GM21447 (cell line): ENCODE results near the gene MRTFA.
"Not testable (repeated sequence)": the region's sequence is repeated elsewhere in the genome, so short reads cannot be mapped to it uniquely, and the experiment has no call there.

ENCODE experiments used
- ATAC-seq: cut with Tn5 transposase; IDR thresholded peaks from one replicate; pipeline ENCODE4 v1.9.1; 2021; ENCODE audit not compliant: unreplicated experiment

MRTFA gene

DNA sequence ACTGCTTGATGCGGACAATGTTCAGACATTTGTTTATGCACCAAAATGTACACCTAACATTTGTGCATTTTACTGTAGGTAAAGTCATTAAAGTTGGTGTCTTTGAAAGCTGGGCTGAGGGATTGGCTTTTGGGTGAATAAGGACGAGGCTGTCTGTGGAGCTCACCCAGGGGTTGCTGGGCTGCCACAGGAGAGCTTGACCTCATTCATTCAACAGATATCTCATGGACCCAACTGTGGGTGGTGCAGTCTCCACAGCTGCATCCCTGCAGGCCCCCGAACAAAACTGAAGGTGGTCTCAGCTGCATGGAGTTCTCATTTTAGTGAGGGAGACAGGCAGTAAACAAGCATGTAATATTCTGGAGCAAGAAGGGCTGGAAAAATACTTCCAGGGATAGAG lies 233.4 kb downstream of the MRTFA start:
- no peak for ATAC-seq

DNA sequence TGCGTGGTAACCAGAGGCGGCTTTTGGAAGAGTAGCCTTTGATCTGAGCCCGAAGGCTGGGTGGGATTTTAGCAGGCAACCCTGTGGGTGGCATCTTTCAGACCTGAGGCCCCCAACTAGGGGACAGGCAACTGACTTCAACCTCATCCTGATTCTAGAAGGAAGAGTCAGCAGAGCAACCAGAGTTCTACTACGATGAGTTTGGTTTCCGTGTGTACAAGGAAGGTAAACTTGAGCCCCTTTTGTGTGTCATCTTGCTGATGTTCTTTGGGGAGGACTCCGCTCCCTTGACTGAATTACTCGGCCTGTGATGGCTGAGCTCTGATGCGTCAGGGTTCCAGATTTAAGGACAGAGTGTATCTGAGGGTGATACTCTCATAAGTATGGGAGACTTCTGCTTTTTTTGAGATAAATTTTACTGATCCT lies 234.5 kb downstream of the MRTFA start:
- ATAC-seq = no peak

DNA sequence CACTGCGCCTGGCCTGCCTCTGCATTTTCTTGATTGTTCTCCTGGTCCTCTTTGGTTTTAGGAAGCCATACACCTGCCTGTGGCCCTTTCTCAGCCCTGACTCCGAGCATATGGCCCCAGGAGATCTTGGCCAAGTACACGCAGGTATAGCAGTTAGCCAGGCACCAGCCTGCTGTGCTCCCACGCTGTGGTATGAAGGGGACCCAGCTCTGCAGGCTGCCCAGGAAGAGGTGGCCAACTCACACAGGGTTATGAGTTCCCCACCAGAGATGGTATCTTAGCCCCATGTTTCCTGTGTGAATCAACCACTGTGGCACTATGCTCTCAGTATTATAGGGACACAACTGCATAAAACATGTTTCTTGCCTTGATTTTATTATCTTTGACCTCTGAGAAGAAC lies 235.0 kb downstream of the MRTFA start:
- ATAC-seq = no peak

DNA sequence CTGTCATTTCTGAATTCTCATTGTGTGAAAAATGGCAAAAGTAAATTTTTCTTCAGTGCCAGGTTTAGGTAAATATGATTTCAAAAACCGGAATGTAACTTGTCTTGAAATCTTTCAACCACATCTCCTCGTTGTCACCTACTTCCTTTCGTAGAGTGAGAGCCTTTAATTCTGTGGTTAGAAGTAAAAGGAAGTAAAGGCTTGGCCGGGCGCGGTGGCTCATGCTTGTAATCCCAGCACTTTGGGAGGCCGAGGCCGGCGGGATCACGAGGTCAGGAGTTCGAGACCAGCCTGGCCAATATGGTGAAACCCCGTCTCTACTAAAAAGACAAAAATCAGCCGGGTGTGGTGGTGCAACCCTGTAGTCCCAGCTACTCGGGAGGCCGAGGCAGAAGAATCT lies 236.4 kb downstream of the MRTFA start:
- no peak for ATAC-seq

DNA sequence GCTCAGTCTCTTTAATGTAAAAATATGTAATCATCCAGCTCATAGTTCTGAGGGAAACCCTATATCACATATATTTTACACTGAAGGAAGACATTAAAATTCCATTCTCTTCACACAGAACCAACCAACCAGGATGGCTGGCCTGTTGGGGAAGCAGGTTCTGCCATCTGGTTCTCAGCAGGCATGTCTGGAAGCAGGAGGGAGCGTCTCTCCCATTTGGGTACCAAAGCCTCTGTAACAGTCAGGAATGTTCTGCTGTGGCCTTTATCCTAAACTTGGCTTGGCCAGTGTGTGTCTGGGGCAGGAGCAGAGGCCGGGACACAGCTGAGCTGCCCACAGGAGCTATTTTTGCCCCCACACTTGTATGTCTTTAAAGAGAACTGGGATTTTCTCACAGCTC lies 236.9 kb downstream of the MRTFA start:
- no peak for ATAC-seq

DNA sequence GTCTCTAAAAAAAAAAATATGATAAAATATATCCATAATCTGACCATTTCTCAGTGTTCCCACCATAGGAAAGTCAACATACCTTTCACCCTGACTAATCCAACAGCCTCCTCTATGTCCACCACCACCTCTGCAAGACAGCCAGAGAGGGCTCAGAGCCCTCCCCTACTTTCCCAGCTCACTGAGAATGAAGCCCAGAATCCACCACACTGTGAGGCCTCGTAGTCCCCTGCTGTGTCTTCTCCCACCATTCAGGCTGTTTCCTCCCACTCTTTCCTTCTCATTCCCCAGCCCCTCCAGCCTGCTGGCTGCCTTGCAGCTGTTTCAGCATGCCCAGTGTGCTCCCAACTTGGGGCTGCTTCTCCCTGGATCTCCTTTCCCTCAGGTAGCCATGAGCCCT lies 239.1 kb downstream of the MRTFA start:
- ATAC-seq = no peak

DNA sequence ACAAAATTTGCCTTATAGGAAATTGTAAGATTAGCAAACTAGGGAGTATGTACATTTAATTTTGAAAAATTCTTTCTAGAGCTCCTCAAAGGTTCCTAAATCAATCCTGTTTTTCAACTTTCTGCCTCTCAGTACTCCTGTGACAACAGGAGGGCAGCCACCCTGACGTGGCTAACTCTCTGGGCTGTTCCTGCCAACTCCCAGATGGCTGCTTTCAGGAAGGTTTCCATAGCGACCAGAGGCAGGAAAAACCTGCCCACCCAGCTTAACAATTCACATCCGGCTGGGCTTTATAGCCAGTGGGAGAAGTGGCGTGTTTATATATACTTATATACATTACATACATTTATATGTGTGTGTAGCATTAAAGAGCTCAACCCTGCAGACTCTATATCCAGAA lies 239.6 kb downstream of the MRTFA start:
- ATAC-seq = no peak

DNA sequence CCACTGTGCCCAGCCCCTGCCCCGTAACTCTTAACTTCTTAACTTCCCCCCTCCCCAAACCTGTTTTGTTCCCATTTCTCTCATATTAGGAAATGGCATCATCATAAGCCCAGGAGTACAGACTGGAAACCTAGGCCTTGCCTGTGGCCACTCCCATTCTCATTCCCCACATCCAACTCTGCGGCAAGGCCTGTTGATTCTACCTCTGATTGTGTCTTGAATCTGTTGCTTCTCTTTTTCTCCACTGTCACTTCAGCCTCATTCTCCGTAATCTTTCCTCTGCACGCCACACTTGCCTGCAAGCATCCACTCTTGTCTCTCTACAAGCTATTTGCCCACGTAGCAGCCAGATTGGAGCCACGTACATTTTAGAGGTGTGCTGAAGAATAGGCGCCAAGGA lies 240.9 kb downstream of the MRTFA start:
- ATAC-seq = no peak

DNA sequence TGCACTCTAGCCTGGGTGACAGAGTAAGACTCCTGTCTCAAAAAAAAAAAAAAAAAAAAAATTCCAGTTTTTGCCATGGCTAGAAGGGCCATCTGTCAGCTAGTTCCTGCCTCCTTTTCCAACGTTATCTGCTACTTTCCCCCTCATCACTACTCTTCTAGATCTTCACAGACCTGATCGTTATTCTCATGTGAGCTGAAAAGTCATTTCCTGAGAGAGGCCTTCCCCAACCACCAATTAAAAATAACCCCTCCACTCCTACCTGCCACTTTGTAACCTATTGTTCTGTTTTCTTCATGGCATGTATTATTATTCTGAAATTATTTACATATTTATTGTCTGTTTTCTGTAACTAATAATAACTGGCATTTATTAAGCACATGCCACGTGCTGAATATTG lies 241.9 kb downstream of the MRTFA start:
- ATAC-seq = no peak

DNA sequence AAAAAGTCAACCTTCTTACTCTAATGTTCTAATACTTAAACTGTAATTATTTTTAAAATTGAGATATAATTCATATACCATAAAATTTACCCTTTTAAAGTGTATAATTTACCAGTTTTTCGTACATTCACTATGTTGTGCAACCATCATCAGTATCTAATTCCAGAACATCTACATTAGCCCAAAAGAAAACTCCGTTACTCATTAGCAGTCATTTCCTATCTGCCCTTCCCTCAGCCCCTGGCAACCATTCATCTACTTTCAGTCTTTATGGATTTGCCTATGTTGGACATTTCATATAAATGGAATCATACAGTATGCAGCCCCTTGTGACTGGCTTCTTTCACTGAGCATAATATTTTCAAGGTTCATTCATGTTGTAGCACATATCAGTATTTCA lies 243.9 kb downstream of the MRTFA start:
- no peak for ATAC-seq

DNA sequence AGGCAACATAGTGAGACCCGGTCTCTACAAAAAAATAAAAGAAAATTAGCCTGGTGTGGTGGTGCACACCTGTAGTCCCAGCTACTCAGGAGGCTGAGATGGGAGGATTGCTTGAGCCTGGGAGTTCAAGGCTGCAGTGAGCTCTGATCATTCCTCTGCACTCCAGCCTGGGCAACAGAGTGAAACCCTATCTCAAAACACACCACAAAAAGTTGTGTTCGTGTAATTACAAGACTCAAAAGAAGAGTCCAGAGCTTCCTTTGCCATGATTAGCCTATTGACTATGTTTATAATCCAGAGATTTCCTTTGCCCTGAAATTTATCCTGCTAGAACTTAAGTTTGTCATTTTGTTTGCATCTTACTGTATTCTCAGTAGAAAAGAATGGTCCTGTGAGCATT lies 245.1 kb downstream of the MRTFA start:
- no peak for ATAC-seq

DNA sequence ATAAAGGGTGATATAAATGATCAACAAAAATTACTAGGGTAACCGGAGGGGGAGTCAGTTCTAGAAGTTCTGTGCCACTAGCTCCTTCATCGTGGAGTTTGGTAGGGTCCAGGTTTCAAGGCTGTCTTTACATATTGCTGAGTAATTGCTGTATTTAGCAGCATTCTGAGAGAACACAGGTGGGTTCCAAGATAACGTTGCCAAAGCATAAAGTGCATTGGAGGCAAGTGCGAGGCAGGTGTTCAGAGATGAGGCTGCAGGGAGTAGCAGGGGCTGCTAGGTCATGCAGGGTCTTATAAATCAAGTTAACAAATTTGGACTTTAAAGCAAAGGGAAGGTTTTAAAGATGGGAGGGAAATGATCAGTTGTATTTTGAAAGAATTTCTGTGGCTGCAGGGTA lies 248.3 kb downstream of the MRTFA start:
- no peak for ATAC-seq

DNA sequence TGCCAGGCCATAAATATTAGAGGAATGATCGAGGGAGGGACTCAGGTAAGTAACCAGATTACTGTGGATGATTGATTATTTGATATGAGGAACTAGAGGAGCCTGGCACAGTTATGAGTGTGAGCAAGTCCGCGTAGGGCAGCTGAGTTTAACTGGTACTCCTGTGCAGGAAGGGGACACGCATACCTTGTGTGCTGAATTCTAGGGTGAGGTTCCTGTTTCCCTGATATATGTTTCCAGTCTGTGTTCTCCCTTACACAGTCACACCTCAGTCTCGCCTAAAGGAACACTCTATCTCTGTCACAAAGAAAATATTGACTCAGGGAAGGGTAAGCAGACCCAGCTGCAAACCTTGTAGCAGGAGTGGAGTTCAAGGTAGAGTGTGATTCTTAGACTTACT lies 248.8 kb downstream of the MRTFA start:
- ATAC-seq = no peak

DNA sequence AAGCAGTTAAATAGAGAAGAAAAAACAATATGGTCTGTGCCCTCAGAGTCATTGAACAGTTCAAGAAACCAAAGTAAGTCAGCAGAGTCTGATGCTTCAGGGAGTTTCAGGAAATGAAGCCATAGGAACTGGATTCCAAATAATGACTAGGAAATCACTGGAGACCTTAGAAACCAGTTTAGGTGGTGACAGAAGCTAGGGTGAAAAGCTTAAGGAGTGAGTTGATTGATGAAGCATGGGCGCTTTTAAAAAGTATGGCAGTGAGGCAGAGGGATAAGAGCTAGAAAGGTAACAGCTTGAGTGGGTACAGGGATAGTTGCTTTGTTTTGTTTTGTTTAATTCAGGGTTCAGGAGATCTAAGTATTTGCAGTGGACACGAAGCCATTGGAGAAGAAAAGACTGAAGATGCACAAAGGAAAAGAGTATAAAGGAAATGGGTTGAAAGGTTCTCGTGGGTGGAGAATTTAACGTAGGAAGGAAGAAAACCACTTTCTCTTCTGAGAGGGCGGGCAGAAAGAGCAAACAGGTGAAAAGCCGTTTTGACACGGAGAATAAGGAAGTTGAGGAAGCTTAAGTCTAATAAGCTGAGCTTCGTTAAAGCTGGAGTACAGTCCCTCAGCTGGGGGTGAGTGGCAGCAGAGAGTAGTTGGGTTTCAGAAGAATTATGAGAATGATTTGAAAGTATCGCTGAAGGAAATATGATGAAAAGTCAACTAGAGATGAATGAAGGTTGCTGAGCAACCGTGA lies 251.3 kb downstream of the MRTFA start:
- no peak for ATAC-seq

DNA sequence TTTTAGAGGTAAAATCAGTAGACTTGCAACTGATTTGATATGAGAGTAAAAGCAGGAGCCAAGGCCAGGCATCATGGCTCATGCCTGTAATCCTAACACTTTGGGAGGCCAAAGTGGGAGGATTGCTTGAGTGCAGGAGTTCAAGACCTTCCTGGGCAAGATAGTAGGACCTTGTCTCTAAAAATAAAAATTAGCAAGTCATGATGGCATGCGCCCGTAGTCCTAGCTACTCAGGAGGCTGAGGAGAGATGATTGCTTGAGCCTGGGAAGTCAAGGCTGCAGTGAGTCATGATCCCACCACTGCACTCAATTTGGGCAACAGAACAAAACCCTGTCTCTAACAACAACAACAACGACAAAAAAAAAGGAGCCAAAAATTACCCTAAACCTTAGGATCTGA lies 252.6 kb downstream of the MRTFA start:
- no peak for ATAC-seq

DNA sequence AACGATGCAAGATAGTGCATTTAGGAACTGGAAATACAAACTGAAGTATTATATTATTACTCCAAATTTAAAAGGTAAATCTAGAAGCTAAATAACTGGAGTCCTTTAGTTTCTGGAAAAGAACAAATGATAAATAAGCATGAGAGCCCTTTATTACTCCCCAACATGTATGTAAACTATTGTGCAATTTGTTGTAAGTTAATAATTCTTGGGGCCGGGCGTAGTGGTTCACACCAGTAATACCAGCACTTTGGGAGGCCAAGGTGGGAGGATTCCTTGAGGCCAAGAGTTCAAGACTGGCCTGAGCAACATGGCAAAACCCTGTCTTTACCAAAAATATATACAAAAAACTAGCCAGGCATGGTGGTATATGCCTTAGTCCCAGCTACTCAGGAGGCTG lies 255.1 kb downstream of the MRTFA start:
- ATAC-seq = no peak

DNA sequence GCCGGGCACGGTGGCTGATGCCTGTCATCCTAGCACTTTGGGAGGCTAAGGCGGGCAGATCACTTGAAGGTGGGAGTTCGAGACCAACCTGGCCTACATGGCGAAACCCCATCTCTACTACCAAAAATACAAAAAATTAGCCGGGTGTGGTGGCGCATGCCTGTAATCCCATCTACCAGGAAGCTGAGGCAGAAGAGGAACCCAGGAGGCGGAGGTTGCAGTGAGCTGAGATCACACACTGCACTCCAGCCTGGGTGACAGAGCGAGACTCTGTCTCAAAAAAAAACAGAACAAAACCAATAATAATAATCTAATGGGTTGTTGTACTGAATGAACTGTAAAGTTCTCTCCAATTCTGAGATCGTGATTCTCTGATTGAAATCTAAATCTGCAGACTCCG lies 258.1 kb downstream of the MRTFA start:
- ATAC-seq = not testable (repeated sequence)

DNA sequence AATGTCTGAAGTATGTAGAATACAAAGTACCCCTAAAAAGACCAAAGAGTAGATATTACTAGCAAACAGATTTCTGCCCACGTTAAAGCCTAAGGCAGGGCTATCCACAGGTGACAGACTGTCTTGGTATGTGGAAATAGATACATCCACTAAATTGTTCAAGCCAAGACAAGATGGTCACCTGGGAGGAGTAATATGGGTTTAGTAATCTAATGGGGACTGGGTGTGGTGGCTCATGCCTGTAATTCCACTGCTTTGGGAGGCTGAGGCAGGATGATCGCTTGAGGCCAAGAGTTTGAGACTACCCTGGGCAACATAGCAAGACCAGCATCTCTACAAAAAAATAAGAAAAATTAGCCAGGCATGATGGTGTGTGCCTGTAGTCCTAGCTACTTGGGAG lies 258.6 kb downstream of the MRTFA start:
- no peak for ATAC-seq

DNA sequence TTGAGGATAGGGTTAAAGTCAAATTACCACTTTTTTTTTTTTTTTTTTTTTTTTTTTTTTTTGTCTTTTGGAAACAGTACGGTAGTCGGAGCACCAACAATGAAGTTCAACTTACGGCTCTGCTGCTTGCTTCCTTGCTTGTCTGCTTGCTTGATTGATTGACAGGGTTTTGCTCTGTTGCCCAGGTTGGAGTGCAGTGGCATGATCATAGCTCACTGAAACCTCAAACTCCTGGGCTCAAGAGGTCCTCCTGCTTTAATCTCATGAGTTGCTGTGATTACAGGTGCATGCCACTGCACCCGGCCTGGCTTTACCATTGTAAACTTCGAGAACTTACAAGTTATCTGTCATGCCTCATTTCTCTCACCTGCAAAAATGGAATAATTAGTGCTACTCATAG lies 260.4 kb downstream of the MRTFA start:
- no peak for ATAC-seq

DNA sequence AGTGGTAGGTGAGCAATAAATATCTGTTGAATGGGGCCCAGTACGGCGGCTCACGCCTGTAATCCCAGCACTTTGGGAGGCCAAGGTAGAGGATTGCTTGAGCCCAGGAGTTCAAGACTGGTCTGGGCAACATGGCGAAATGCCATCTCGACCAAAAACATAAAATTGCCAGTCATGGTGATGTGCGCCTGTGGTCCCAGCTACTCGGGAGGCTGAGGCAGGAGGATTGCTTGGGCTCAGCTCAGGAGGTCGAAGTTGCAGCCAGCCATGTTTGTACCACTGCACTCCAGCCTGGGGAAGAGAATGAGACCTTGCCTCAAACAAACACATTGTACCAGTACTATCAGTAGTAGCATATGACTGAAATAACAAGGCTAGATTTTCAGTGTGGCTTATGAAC lies 262.0 kb downstream of the MRTFA start:
- ATAC-seq = no peak

DNA sequence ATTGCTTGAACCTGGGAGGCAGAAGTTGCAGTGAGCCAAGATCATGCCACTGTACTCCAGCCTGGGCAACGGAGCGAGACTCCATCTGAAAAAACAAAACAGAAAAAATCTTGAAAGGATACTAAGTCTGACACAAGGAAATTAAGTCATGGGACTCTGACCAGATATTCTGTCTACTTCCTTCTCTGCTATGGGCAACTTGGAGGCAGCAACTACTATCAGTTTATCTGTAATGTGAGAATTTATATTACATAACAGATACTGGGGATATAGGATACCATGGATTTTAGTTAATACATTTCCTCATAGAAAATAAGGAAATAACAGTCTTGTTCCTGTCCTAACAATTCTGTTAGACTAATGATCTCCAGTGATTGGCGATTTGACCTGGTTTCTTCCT lies 267.7 kb downstream of the MRTFA start:
- ATAC-seq = no peak

DNA sequence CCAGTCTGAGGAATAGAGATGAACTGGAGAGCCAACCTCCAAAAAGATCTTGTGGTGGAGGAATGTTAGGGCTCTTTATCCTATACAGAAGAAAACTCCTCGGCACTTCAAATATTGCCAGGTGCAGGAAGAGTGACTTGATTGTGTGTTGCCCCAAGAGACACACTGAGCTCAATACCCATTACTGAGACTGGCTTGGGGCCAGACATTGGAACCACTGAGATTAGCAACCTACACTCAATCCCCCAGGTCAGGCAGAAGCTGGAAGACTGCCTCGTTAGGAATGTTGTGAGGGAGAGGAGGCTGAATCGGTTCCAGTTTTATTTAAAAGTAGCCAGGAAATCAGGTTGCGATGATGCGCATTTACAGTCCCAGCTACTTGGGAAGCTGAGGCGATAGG lies 268.5 kb downstream of the MRTFA start:
- ATAC-seq = no peak

DNA sequence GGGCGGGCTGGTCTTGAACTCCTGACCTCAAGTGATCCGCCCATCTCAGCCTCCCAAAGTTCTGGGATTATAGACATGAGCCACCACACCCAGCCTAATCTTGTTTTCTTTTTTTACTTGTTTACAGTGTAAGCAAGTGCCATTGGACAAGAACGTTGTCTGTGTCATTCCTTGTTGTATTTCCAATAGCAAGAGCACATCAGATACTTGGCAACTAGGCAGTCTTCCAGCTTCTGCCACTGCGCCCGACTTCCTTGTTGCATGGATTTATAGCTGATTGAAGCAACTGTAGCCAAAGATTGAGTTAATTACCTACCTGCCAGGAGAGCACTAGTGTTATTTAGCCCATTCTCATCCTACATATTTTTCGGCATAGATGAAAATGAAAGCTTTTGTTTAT lies 269.2 kb downstream of the MRTFA start:
- no peak for ATAC-seq
